M059J (cell line): Measurements from ENCODE around the gene HSD11B2. TPM values are rescaled to one million over a fixed set of nuclear protein-coding genes. Genes with fewer than 3 reads are reported as not detected.

ENCODE experiments used
- DNase-seq: peaks from one replicate; pipeline ENCODE4 v3.0.0-alpha.2; 2012; ENCODE audit warnings: low read depth
- total RNA-seq: library from RNA; depleted of rRNA; stranded (reverse); fragments of >200 nt; shearing (Covaris generic); gene quantifications from 2 replicates; pipeline ENCODE4 v1.2.3, GENCODE V29; 2014; rRNA removed

The HSD11B2 gene
- total RNA-seq, 1 experiment from 2014 or later: 0.25 TPM

DNA sequence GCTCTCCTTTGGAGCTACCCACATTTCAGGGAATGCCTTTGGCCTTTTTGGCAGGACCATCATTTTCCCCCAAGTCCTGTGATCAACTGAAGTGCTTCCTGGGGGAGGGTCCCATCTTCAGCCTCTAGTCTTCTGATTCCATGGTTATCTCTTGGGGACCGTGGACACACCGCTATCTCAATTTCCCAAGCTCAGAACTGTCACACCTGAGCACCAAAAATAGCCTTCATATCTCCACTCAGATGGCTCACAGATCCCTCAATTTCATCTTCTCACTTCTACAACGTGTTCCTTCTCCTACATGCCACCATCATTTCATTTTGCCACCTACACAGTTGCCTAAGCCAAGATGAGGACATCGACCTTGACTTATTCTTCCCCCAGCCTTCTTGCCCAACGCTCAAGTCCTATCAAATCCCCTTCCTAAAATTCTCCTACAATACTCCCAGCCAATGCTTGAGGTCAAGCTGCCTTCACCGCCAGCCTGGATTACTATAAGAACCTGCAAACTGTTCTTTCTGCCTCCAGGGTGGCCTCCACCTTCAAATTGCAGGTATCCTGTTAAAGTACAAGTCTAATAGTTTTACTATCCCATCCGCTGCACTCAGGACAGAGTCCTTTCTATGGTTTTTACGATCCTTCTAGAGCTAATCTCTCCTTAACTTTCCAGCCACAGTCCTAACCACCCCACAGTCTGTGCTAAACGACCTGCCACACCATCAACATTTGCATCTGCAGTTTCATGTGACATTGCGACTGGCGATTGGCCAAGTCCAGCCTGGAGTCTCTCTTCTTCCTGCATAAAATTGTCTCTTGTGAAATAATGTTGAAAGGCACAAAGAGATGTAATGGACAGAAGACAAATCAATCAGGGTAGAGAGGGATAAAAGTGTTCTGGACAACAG lies 43.9 kb downstream of the HSD11B2 start:
- DNase-seq: no peak

DNA sequence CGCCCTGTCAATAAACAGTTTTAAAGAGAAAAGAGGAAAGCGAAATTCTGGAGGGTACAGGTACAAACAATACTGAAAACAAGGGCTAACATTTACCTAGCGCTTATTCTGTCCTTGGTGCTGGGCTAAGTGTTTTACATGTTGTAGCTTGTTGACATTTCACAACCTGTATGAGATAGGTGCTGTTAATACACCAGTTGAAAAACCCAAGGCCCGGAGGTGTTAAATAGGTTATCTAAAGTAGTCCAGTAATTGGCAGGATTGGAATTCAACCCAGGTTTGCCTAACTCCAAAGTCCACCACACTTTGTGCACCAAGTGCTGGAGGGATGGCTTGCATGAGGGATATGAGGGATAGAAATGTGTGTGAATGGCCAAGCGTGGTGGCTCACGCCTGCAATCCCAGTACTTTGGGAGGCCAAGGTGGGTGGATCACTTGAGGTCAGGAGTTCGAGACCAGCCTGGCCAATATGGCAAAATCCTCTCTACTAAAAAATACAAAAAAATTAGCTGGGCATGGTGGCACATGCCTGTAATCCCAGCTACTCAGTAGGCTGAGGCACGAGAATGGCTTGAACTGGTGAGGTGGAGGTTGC lies 47.1 kb downstream of the HSD11B2 start:
- no peak for DNase-seq

DNA sequence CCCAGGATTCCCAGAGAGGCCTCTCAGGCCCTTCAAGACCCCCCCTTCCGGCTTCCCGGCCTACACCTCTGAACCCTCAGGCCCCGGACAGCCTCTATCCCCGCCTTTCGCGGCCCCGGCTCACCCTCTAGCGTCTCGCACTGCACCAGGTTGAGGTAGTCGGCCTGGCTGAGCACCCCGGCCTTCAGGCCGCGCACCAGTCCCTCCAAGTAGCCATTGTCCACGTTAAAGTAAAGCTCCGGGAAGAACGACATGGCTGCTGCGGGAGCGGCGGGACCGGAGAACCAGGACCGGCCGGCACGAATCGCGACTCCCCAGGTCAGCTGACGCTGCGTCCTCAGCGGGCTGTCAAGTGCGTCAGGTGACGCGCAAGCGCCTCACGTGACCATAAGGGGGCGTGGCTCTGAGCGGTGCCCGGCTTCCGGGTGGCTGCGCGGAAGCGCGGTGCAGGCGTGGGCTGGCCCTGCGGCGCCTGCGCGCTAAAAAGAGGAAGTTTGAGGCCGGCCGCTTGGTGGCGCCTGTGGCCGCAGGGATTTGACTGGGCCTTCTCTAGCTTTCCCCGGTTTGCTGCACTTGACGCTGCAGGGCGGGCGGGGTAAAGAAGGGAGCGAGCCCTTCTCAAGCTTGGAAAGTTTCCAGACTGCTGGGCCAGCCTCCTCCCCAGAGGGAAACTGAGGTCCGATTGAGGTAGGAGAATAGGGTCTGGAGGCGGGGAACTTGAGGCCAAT lies 50.1 kb downstream of the HSD11B2 start, which contains the start of gene ATP6V0D1:
Gene ATP6V0D1 (minus strand): TSS at position 325 of the 728 bp plus-strand sequence. CDS start 71 bp downstream, at position 254.
- peak; percentile 96 for DNase-seq

DNA sequence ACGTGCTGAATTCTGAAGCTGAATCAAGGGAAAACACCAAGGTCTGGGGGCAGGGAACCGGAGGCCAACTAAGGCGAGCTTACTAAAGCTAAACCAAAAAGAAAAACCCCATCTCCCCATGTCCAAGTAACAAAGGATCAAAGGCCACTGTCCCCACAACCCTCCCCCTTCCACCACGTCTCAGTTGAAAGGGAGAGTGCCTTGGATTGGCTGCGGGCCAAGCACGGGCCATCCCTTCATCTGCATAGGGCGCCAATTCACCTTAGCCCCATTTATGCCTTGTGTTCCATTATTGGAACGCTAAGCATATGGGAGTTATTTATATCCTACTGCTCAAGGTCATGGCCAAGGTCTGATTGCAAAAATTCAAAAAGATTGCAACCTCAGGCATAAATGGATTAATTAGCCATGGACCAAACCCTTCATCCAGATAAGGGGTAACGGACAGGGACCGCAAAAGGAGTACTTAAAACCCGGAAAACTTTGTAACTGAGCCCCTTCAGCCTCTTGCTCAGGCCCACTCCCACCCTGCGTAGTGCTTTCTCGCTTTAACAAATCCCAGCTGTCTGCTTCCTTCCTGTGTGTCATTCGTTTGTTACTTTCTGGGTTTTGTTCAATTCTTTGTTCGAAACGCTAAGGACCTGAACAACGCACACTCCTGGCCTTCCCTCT lies 50.8 kb downstream of the HSD11B2 start:
- peak; percentile 12 for DNase-seq

DNA sequence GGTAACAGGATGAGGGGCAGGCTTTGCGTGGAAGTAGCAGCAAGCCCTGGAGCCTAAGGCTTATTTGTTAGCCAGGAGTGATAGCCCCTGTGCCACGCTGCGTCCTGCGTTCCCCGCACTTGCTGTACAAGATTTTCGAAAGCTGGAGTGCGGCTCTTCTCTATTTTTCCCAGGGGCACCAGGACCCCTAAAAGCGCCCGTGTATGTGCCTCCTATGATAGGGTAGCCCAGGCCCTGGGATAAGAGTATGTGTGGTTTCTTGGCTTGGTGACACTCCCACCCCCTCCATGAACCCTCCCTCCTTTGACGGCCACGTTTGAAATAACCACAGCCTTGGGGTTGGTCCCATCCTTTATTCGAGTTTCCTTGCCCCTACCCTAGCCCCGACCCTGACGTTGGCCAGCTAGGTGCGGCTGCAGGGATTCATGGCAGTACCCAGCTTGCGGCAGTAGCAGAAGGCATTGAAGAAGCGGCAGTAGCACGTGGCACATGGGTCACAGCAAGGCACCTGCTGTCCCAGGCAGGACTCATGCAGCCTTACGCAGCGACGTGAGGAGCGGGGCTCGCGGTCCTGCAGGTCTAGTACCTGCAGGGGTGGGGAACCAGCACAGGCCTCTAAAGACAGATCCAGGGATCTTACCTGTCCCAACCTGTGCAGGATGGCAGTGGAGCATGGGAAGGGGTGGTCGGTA lies 51.5 kb downstream of the HSD11B2 start:
- DNase-seq: no peak

DNA sequence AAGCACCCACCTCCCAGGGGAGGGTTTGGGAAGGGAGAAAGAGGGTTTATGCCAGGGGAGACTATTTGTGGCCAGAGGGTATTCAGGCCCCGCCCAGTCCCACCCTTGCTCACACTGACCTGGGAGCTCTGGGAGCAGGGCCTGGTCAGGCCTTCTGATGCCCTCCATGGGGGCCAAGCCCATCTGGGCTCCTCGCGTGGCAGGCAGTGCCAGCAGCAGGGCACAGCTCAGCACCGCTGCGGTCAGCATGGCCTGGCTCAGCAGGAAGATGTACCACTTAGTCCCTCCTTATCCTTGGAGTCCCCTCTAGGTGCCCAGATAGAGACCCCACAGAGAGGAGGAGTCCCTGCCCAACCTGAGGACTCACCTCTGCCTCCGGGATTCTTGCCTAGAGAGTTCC lies 52.2 kb downstream of the HSD11B2 start, which contains the start of gene AGRP:
Gene AGRP (minus strand): TSS at position 398 of the 400 bp plus-strand sequence. CDS start 149 bp downstream, at position 249.
- no peak for DNase-seq

DNA sequence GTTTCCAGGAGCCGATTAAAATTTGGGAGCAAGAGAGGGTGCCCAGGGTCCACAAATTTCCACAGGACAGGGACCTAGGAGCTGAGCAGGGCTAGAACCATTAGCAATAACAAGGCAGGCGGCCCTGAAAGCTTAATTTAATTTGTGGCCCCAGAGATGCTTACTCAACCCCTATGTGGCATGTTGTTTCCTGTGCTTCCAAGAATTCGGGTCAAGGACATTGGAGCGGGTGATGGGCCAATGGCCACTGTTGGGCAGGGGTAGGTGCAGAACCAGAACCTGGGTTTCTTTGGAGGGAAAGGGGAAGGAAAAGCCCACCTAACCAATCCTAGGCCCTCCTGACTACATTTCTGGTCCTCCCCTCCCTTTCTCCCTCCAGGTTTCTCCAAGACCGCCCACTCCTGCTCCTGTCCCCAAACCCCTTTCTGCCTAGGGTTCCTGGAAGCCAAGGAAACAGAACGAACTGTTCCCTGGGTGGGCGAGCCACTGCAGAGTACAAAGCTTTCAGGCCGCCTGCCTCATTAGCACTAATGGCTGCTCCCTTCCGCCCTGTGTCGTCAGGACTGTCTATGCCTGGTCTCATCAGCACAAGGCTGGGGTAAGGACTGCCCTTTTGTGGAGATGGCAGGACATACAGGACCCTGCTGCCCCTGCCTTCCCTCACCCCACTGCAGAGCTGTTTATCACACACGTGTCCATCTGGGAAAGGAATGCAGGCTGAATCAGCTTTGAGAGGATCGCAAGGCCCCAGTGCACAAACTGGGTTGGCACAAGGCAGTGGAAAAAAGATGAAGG lies 53.0 kb downstream of the HSD11B2 start:
- no peak for DNase-seq

DNA sequence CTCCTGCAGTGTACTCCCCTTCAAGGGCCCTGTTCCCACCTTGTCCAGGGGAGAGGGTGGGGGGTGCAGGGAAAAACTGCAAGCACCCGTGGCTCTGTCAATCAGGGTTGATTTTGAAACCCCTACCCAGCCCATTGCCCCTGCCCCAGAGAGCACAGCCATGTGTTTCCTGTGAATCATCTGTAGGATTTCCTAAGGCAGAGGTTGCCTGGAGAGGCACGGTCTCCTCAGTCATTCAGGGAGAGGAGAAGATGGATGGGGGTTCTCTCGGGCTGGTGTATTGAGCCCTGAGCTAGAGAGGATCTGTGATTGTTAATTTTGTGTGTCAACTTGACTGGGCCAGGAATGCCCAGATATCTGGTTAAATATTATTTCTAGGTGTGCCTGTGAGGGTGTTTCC lies 55.9 kb downstream of the HSD11B2 start:
- DNase-seq: no peak

Other genes starting within 250 kb of the HSD11B2 start
- gene MATCAP1, start 247.2 kb upstream of the HSD11B2 start, total RNA-seq: 7.7 and 13.7 TPM in 2 replicates
- 0.54 and 1.4 TPM in 2 replicates for gene EXOC3L1, start 241.0 kb upstream of the HSD11B2 start, total RNA-seq
- 95.7 and 106 TPM in 2 replicates for gene E2F4, start 239.0 kb upstream of the HSD11B2 start, total RNA-seq
- 0.62 and 1.2 TPM in 2 replicates for gene ELMO3, start 232.0 kb upstream of the HSD11B2 start, total RNA-seq
- gene TMEM208, start 204.0 kb upstream of the HSD11B2 start, total RNA-seq: 44.2 and 44.7 TPM in 2 replicates
- gene FHOD1, start 183.6 kb upstream of the HSD11B2 start, total RNA-seq: 11.8 and 26.0 TPM in 2 replicates
- 0.62 and 1.3 TPM in 2 replicates for gene SLC9A5, start 182.1 kb upstream of the HSD11B2 start, total RNA-seq
- 2.2 and 2.5 TPM in 2 replicates for gene PLEKHG4, start 151.6 kb upstream of the HSD11B2 start, total RNA-seq
- 0.84 and 1.6 TPM in 2 replicates for gene KCTD19, start 104.4 kb upstream of the HSD11B2 start, total RNA-seq
- gene LRRC36, start 104.3 kb upstream of the HSD11B2 start, total RNA-seq: 0.34 and 0.99 TPM in 2 replicates
- 0.47 and 0.69 TPM in 2 replicates for gene TPPP3, start 37.6 kb upstream of the HSD11B2 start, total RNA-seq
- 2.0 and 2.3 TPM in 2 replicates for gene ZDHHC1, start 14.6 kb upstream of the HSD11B2 start, total RNA-seq
- gene ATP6V0D1, start 50.0 kb downstream of the HSD11B2 start, total RNA-seq: 156 and 160 TPM in 2 replicates
- gene AGRP, start 52.4 kb downstream of the HSD11B2 start, total RNA-seq: not detected in 2 replicates
- 16.6 and 34.4 TPM in 2 replicates for gene RIPOR1, start 97.7 kb downstream of the HSD11B2 start, total RNA-seq
- 24.8 and 38.8 TPM in 2 replicates for gene CTCF, start 131.4 kb downstream of the HSD11B2 start, total RNA-seq
- gene CARMIL2, start 214.0 kb downstream of the HSD11B2 start, total RNA-seq: 0.44 and 0.64 TPM in 2 replicates
- 54.4 and 66.0 TPM in 2 replicates for gene ACD, start 229.1 kb downstream of the HSD11B2 start, total RNA-seq
- gene PARD6A, start 229.8 kb downstream of the HSD11B2 start, total RNA-seq: 2.0 and 3.3 TPM in 2 replicates
- 12.8 and 23.1 TPM in 2 replicates for gene ENKD1, start 235.6 kb downstream of the HSD11B2 start, total RNA-seq
- gene C16orf86, start 235.7 kb downstream of the HSD11B2 start, total RNA-seq: 0.27 and 0.81 TPM in 2 replicates